Esophagus squamous epithelium (tissue), 5 donors: ENCODE data around the gene CDX2. TPM values are rescaled to one million over a fixed set of nuclear protein-coding genes. Genes with fewer than 3 reads are reported as not detected.

Experiments
- DNase-seq: peaks from one replicate; lab custom pipeline; 2025; lab: John Stamatoyannopoulos, UW
- H3K27ac ChIP-seq, 4 donors: fragments of 200-600 bp; sonication (generic); one replicate each; pipeline ENCODE4 v1.5.1; 2016 to 2019; ENCODE audit warnings: mild to moderate bottlenecking in 1 of 4
- H3K27me3 ChIP-seq, 4 donors: fragments of 200-600 bp; sonication (generic); 1 replicate in 3 of 4; 2 replicates in 1 of 4; pipeline versions ENCODE4 v1.5.1 to v1.6.0; 2017 to 2021; ENCODE audit warnings: antibody characterized with exemption in 1 of 4
- H3K36me3 ChIP-seq, 3 donors: fragments of 200-600 bp; sonication (generic); one replicate each; pipeline ENCODE4 v1.5.1; 2016 to 2019
- H3K4me1 ChIP-seq, 3 donors: fragments of 200-600 bp; sonication (generic); one replicate each; pipeline ENCODE4 v1.5.1; 2017 to 2019
- H3K4me3 ChIP-seq, 4 donors: fragments of 200-600 bp; sonication (generic); 1 replicate in 3 of 4; 2 replicates in 1 of 4; pipeline ENCODE4 v1.5.1; 2016 to 2019; ENCODE audit warnings: mild to moderate bottlenecking in 2 of 4, moderate library complexity in 1 of 4
- H3K9me3 ChIP-seq, 3 donors: fragments of 200-600 bp; sonication (generic); one replicate each; pipeline ENCODE4 v1.5.1; 2016 to 2019
- CTCF ChIP-seq, 6 experiments: fragments of 450-650 bp in 4 of 6; fragments of 200-600 bp in 2 of 6; sonication (generic) in 2 of 6; IDR thresholded peaks; one replicate each; pipeline ENCODE4 v1.5.1; 2016 to 2019; ENCODE audit warnings: antibody characterized with exemption in 6 of 6, mild to moderate bottlenecking in 4 of 6, moderate library complexity in 4 of 6
- POLR2A ChIP-seq, 4 donors: fragments of 450-650 bp; IDR thresholded peaks; one replicate each; pipeline ENCODE4 v1.6.1; 2017; ENCODE audit warnings: antibody characterized with exemption in 4 of 4, mild to moderate bottlenecking in 4 of 4, moderate library complexity in 3 of 4
- WGBS, 2 donors: methylation state at CpG; one replicate each; pipeline ENCODE4 v1.1.5; 2018; 5-methylcytosine and 5-hydroxymethylcytosine counted together
- intact Hi-C: fragments of 100-400 bp; cut with DNase I; formaldehyde crosslinking; loops from one replicate; pipeline ENCODE4 v1.15.0; 2022
- total RNA-seq, 4 donors: library from RNA; depleted of rRNA; stranded (reverse); fragments of >200 nt; gene quantifications; one replicate each; pipeline ENCODE4 v1.1.0, GENCODE V29; 2016
- donor health status: DM: yes; HTN: yes; CAD: no.

Gene CDX2
- total RNA-seq, 4 donors from 2014 or later = not detected

- Histone ChIP-seq H3K27me3 (peaks cover 21 to 100% (median 32%) of the 10 kb centered on the region in 4 donors), H3K9me3 (no peaks in the 10 kb centered on the region), H3K27ac (no peak overlapping the region), H3K36me3 (no peaks in the 10 kb centered on the region), H3K4me1 (peaks cover 8 to 23% (median 14%) of the 10 kb centered on the region in 3 donors), H3K4me3 (peak overlapping the region in 2 of 4 donors; percentile 41 to 58)
- 11 to 18% methylated on average over 14 of the region's 14 CpGs for WGBS, 2 donors
- intact Hi-C loops = no loop called here
- TF ChIP-seq CTCF (IDR thresholded peaks at IDR 0.05) = no peak
- no peak for TF ChIP-seq POLR2A (IDR thresholded peaks at IDR 0.05)
- no peak for DNase-seq
These were observed 9.1 kb downstream of the CDX2 start for GRCh38 chr13:27959976-27960361.

GRCh38 chr13:27956576-27957300, 12.4 kb downstream of the CDX2 start:
- H3K4me1 ChIP-seq = peaks cover 19 to 43% (median 29%) of the 10 kb centered on the region in 3 donors
- H3K27ac ChIP-seq = no peak overlapping the region
- no peaks in the 10 kb centered on the region for H3K36me3 ChIP-seq
- no peaks in the 10 kb centered on the region for H3K9me3 ChIP-seq
- intact Hi-C loops = no loop called here
- DNase-seq = no peak
- peaks cover 24 to 100% (median 43%) of the 10 kb centered on the region in 4 donors for H3K27me3 ChIP-seq
- TF ChIP-seq POLR2A (IDR thresholded peaks at IDR 0.05) (no peak), CTCF (IDR thresholded peaks at IDR 0.05) (no peak)
- WGBS, 2 donors = 17 to 22% methylated on average over 5 of the region's 5 CpGs
- H3K4me3 ChIP-seq = no peak overlapping the region

- peaks cover 11 to 30% (median 17%) of the 10 kb centered on the region in 3 donors for H3K4me1 ChIP-seq
- intact Hi-C loops = no loop called here
- H3K9me3 ChIP-seq = no peaks in the 10 kb centered on the region
- no peaks in the 10 kb centered on the region for H3K36me3 ChIP-seq
- WGBS, 2 donors = 49 to 58% methylated on average over 11 of the region's 11 CpGs
- no peak for DNase-seq
- H3K27me3 ChIP-seq = peaks cover 19 to 100% (median 39%) of the 10 kb centered on the region in 4 donors
- no peak overlapping the region for H3K27ac ChIP-seq
- no peak overlapping the region for H3K4me3 ChIP-seq
- TF ChIP-seq CTCF (IDR thresholded peaks at IDR 0.05) = no peak
These were observed 14.0 kb downstream of the CDX2 start for GRCh38 chr13:27955014-27955591.

- no peak overlapping the region for H3K27ac ChIP-seq
- 0 to 16% methylated on average over 1 to 23 of the region's 56 CpGs for WGBS, 2 donors
- no peak for DNase-seq
- H3K27me3 ChIP-seq = peaks cover 13 to 100% (median 32%) of the 10 kb centered on the region in 4 donors
- TF ChIP-seq CTCF (IDR thresholded peaks at IDR 0.05) (no peak), POLR2A (IDR thresholded peaks at IDR 0.05) (no peak)
- peaks cover 11 to 23% (median 15%) of the 10 kb centered on the region in 3 donors for H3K4me1 ChIP-seq
- intact Hi-C loops = no loop called here
- peak overlapping the region; percentile 23 to 67 (median 42) for H3K4me3 ChIP-seq
- H3K36me3 ChIP-seq = no peaks in the 10 kb centered on the region
- no peaks in the 10 kb centered on the region for H3K9me3 ChIP-seq
These were observed 14.7 kb downstream of the CDX2 start for GRCh38 chr13:27954406-27954851.
